AG09319 (cell line): ENCODE data around the gene CNDP1.

ENCODE experiments used
- DNase-seq: peaks from one replicate; pipeline ENCODE4 v3.0.0-alpha.2; 2010; ENCODE audit warnings: low read depth; ENCODE audit errors: extremely low read depth
- CTCF ChIP-seq: IDR thresholded peaks from 2 replicates; pipeline ENCODE4 v1.5.1; 2011; ENCODE audit warnings: low read depth, mild to moderate bottlenecking, inconsistent platforms, low read length, moderate library complexity

Gene CNDP1

GRCh38 chr18:74610051-74610615 is 75.8 kb downstream of the CNDP1 start:
- TF ChIP-seq CTCF: no peak
- DNase-seq: no peak

GRCh38 chr18:74610860-74611259 is 76.6 kb downstream of the CNDP1 start:
- DNase-seq: no peak
- no peak for TF ChIP-seq CTCF

GRCh38 chr18:74611765-74612164 is 77.5 kb downstream of the CNDP1 start:
- DNase-seq: no peak
- TF ChIP-seq CTCF: no peak

- no peak for TF ChIP-seq CTCF
- DNase-seq: no peak
Measured at GRCh38 chr18:74613381-74613780, 79.1 kb downstream of the CNDP1 start.

- no peak for DNase-seq
- no peak for TF ChIP-seq CTCF
Measured at GRCh38 chr18:74616494-74616893, 82.2 kb downstream of the CNDP1 start.

- DNase-seq: no peak
- TF ChIP-seq CTCF: no peak
Measured at GRCh38 chr18:74617486-74617885, 83.2 kb downstream of the CNDP1 start.

GRCh38 chr18:74622072-74622471 is 87.8 kb downstream of the CNDP1 start:
- no peak for TF ChIP-seq CTCF
- DNase-seq: no peak
